HepG2 (cell line): Measurements from ENCODE around the gene WDR27. TPM values are rescaled to one million over a fixed set of nuclear protein-coding genes. Genes with fewer than 3 reads are reported as not detected.
A peak's percentile ranks its signal among the peaks of the same experiment; 100 is the strongest.

Source experiments
- ATF3 ChIP-seq: sonication (generic); formaldehyde crosslinking; IDR thresholded peaks from 2 replicates; pipeline ENCODE4 v1.4.0; 2020; ENCODE audit warnings: missing genetic modification reagents
- BATF2 ChIP-seq: sonication (generic); formaldehyde crosslinking; IDR thresholded peaks from 2 replicates; pipeline ENCODE4 v1.8.0; 2022; ENCODE audit warnings: mild to moderate bottlenecking, missing genetic modification reagents, moderate library complexity
- CENPT ChIP-seq: sonication (generic); formaldehyde crosslinking; IDR thresholded peaks from 2 replicates; pipeline ENCODE4 v1.8.0; 2022; ENCODE audit warnings: low read depth, mild to moderate bottlenecking, moderate library complexity, missing genetic modification reagents
- CERS6 ChIP-seq: sonication (generic); formaldehyde crosslinking; IDR thresholded peaks from 2 replicates; pipeline ENCODE4 v1.5.0; 2020; ENCODE audit warnings: missing genetic modification reagents
- FOXK1 ChIP-seq: sonication (generic); formaldehyde crosslinking; IDR thresholded peaks from 2 replicates; pipeline ENCODE4 v1.4.0; 2020; ENCODE audit warnings: low read depth, missing genetic modification reagents, borderline replicate concordance
- ZBTB40 ChIP-seq, 2 experiments: fragments of 450-650 bp in 1 of 2; sonication (generic) in 1 of 2; formaldehyde crosslinking in 1 of 2; IDR thresholded peaks; 2 replicates each; pipeline versions ENCODE4 v1.6.1 to v1.8.0; 2016 to 2022; ENCODE audit warnings: antibody characterized with exemption in 1 of 2, mild to moderate bottlenecking in 1 of 2, missing genetic modification reagents in 1 of 2
- ZNF142 ChIP-seq: sonication (generic); formaldehyde crosslinking; IDR thresholded peaks from 2 replicates; pipeline ENCODE4 v1.4.0; 2020; ENCODE audit warnings: missing genetic modification reagents
- ZNF546 ChIP-seq: sonication (generic); formaldehyde crosslinking; conservative IDR thresholded peaks from 2 replicates; pipeline ENCODE4 v1.8.1; 2023; ENCODE audit warnings: mild to moderate bottlenecking, missing genetic modification reagents
- ZSCAN12 ChIP-seq: sonication (generic); formaldehyde crosslinking; IDR thresholded peaks from 2 replicates; pipeline ENCODE4 v1.9.0; 2021; ENCODE audit warnings: mild to moderate bottlenecking, missing genetic modification reagents
- polyA plus RNA-seq, 8 experiments: library from polyadenylated mRNA; depleted of rRNA in 3 of 8; stranded (reverse) in 7 of 8; unstranded in 1 of 8; fragments of >200 nt; fragmentation: Illumina TruSeq in 4 of 8; extraction: Trizol in 4 of 8; gene quantifications; 2 replicates each; pipeline versions ENCODE4 v1.2.1 to v1.2.3, GENCODE V29; 2011 to 2016; ENCODE audit warnings: low read depth in 4 of 8, missing spikeins in 1 of 8, mixed read lengths in 1 of 8; ENCODE audit not compliant: insufficient read depth in 1 of 8
- total RNA-seq, 5 experiments: library from RNA; depleted of rRNA; stranded (reverse); fragments of >200 nt; fragmentation: Illumina TruSeq; extraction: Trizol; gene quantifications; 2 replicates each; pipeline ENCODE4 v1.2.3, GENCODE V29; 2016; ENCODE audit warnings: low read depth in 1 of 5

WDR27 gene
- total and polyA plus RNA-seq, 2 of the 13 experiments (the other 11 are each of a cell fraction or from before 2014, with no cell fraction given): 34.1 to 80.3 TPM

GRCh38 chr6:169701954-169702839 is at the start of gene WDR27, which contains the start of gene C6orf120 (continued):
- TF ChIP-seq ZBTB40 (IDR thresholded peaks at IDR 0.05): peak; percentile 82
- peak; percentile 85 for TF ChIP-seq ZBTB40 (CRISPR knock-in tag; IDR thresholded peaks at IDR 0.05)
- TF ChIP-seq FOXK1: peak; percentile 83
- TF ChIP-seq ATF3 (CRISPR knock-in tag): peak; percentile 24; the same call in 1 of the 2 replicates
- TF ChIP-seq BATF2 (CRISPR knock-in tag): no peak; the same call in 1 of the 2 replicates
- peak; percentile 99 for TF ChIP-seq ZNF546 (CRISPR knock-in tag)
- TF ChIP-seq CERS6 (CRISPR knock-in tag): peak; percentile 47; the same call in 1 of the 2 replicates
- no peak for TF ChIP-seq CENPT (CRISPR knock-in tag)
- TF ChIP-seq ZSCAN12 (CRISPR knock-in tag): peak; percentile 78; the same call in 1 of the 2 replicates
- peak; percentile 71; the same call in 1 of the 2 replicates for TF ChIP-seq ZNF142 (CRISPR knock-in tag)
